ENCODE measurements around the gene SPATA31D3. TPM values are rescaled to one million over a fixed set of nuclear protein-coding genes. Genes with fewer than 3 reads are reported as not detected.

The SPATA31D3 gene
- total and polyA plus RNA-seq, 2 experiments from 2014 or later, result not detected

- peak overlapping the region; percentile 30; the same call in 1 of the 2 replicates for H2AFZ ChIP-seq
- H3K9me2 ChIP-seq (ENCODE audit: insufficient read depth), result no peaks in the 10 kb centered on the region
- peak overlapping the region; percentile 54 for H3K4me2 ChIP-seq (ENCODE audit: unreplicated experiment)
- H3K27ac ChIP-seq, result peak overlapping the region; percentile 37; the same call in 1 of the 2 replicates
- H3F3A ChIP-seq (ENCODE audit: insufficient read depth), result peaks cover 8% of the 10 kb centered on the region; the same call in 1 of the 2 replicates
- no peak overlapping the region for H3K4me3 ChIP-seq
- H3K27me3 ChIP-seq (replicated peaks; ENCODE audit: insufficient read depth), result no peaks in the 10 kb centered on the region
- in situ Hi-C loops (cut with MboI), result no loop called here
- DNase-seq, result peak; percentile 65
- no peaks in the 10 kb centered on the region for H3K79me2 ChIP-seq (ENCODE audit: insufficient read depth)
- H3K4me1 ChIP-seq (ENCODE audit: insufficient read depth), result peaks cover 20% of the 10 kb centered on the region
- H3K9me3 ChIP-seq (ENCODE audit: low read depth), result no peaks in the 10 kb centered on the region
- 25 to 33% methylated on average over 2 of the region's 2 CpGs for WGBS, 2 experiments (ENCODE audit: low coverage in 1 of 2, low lambda C conversion rate in 2 of 2, missing lambda C conversion rate in 2 of 2)
- H4K20me1 ChIP-seq (ENCODE audit: insufficient read depth), result no peaks in the 10 kb centered on the region
- no peak overlapping the region for H3K9ac ChIP-seq
- TF ChIP-seq EZH2phosphoT487 (IDR thresholded peaks at IDR 0.05; ENCODE audit: insufficient read depth, low read depth) (no peak), EZH2 (IDR thresholded peaks at IDR 0.05; ENCODE audit: insufficient read depth, poor library complexity, severe bottlenecking) (no peak)
- H3K36me3 ChIP-seq (ENCODE audit: low read depth), result no peaks in the 10 kb centered on the region
Measured at GRCh38 chr9:81902196-81902595, 41.1 kb upstream of the SPATA31D3 start.

DNA sequence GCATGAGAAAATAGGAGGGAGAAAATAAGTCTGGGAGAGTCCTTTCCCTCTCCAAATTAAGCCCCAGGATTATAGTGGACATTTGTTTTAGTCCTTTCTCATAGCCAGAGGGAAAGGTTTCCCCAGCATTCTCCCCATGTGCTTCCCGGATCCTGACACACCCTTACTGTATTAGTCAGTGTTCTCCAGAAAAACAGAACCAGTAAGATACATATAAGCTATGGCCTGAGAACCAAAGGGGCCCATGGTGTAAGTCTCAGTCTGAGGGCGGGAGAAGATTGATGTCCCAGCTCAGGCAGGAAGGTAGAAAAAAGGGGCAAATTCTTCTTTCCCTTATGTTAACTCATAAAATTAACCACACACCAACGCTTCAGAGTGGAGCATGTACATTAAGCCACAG lies 40.7 kb upstream of the SPATA31D3 start:
- no peaks in the 10 kb centered on the region for H3K36me3 ChIP-seq (ENCODE audit: low read depth)
- H3K4me2 ChIP-seq (ENCODE audit: unreplicated experiment), result peak overlapping the region; percentile 54
- in situ Hi-C loops (cut with MboI), result no loop called here

DNA sequence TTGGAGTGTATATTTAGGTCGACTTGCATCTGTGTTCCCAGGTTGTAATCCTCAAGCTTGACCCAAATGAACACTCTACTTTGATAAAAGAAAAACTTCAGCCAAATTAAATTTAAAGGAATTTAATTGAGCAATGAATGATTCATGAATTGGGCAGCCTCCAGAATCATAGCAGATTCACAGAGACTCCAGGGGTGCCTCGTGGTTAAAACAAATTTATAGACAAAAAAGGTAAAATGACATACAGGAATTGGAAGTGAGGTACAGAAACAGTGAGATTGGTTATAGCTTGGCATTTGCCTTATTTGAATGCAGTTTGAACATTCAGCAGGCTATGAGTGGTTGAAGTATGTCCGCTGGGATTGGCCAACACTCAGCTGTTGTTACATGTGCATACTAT lies 36.6 kb upstream of the SPATA31D3 start:
- peak; percentile 62 for DNase-seq
- no peak overlapping the region for H3K4me3 ChIP-seq
- H3F3A ChIP-seq (ENCODE audit: insufficient read depth), result peaks cover 8% of the 10 kb centered on the region; the same call in 1 of the 2 replicates
- H3K9me3 ChIP-seq (ENCODE audit: low read depth), result no peaks in the 10 kb centered on the region
- no peak overlapping the region for H3K27ac ChIP-seq
- TF ChIP-seq EZH2phosphoT487 (IDR thresholded peaks at IDR 0.05; ENCODE audit: insufficient read depth, low read depth), result no peak
- TF ChIP-seq EZH2 (IDR thresholded peaks at IDR 0.05; ENCODE audit: insufficient read depth, poor library complexity, severe bottlenecking), result no peak
- H2AFZ ChIP-seq, result no peak overlapping the region
- H3K9ac ChIP-seq, result no peak overlapping the region
- H3K79me2 ChIP-seq (ENCODE audit: insufficient read depth), result no peaks in the 10 kb centered on the region
- no peaks in the 10 kb centered on the region for H3K9me2 ChIP-seq (ENCODE audit: insufficient read depth)
- H3K27me3 ChIP-seq (replicated peaks; ENCODE audit: insufficient read depth), result no peaks in the 10 kb centered on the region
- no peaks in the 10 kb centered on the region for H3K36me3 ChIP-seq (ENCODE audit: low read depth)
- 62 to 64% methylated on average over 3 of the region's 3 CpGs for WGBS, 2 experiments (ENCODE audit: low coverage in 1 of 2, low lambda C conversion rate in 2 of 2, missing lambda C conversion rate in 2 of 2)
- H3K4me1 ChIP-seq (ENCODE audit: insufficient read depth), result peaks cover 20% of the 10 kb centered on the region
- H4K20me1 ChIP-seq (ENCODE audit: insufficient read depth), result no peaks in the 10 kb centered on the region
- H3K4me2 ChIP-seq (ENCODE audit: unreplicated experiment), result peak overlapping the region; percentile 2
- in situ Hi-C loops (cut with MboI), result no loop called here

More for the DNA sequence above, 40.7 kb upstream of the SPATA31D3 start:
- H2AFZ ChIP-seq, result peak overlapping the region; percentile 30; the same call in 1 of the 2 replicates
- no peaks in the 10 kb centered on the region for H3K27me3 ChIP-seq (replicated peaks; ENCODE audit: insufficient read depth)
- H3K27ac ChIP-seq, result peak overlapping the region; percentile 37; the same call in 1 of the 2 replicates
- H3K9ac ChIP-seq, result no peak overlapping the region
- H3K9me3 ChIP-seq (ENCODE audit: low read depth), result no peaks in the 10 kb centered on the region
- no peak overlapping the region for H3K4me3 ChIP-seq
- TF ChIP-seq EZH2phosphoT487 (IDR thresholded peaks at IDR 0.05; ENCODE audit: insufficient read depth, low read depth), result no peak
- no peak for TF ChIP-seq EZH2 (IDR thresholded peaks at IDR 0.05; ENCODE audit: insufficient read depth, poor library complexity, severe bottlenecking)
- no peaks in the 10 kb centered on the region for H3K79me2 ChIP-seq (ENCODE audit: insufficient read depth)
- DNase-seq, result peak; percentile 68
- WGBS, 2 experiments (ENCODE audit: low coverage in 1 of 2, low lambda C conversion rate in 2 of 2, missing lambda C conversion rate in 2 of 2), result 56% methylated on average over 3 of the region's 3 CpGs
- H4K20me1 ChIP-seq (ENCODE audit: insufficient read depth), result no peaks in the 10 kb centered on the region
- no peaks in the 10 kb centered on the region for H3K9me2 ChIP-seq (ENCODE audit: insufficient read depth)
- peaks cover 20% of the 10 kb centered on the region for H3K4me1 ChIP-seq (ENCODE audit: insufficient read depth)
- peaks cover 8% of the 10 kb centered on the region; the same call in 1 of the 2 replicates for H3F3A ChIP-seq (ENCODE audit: insufficient read depth)

DNA sequence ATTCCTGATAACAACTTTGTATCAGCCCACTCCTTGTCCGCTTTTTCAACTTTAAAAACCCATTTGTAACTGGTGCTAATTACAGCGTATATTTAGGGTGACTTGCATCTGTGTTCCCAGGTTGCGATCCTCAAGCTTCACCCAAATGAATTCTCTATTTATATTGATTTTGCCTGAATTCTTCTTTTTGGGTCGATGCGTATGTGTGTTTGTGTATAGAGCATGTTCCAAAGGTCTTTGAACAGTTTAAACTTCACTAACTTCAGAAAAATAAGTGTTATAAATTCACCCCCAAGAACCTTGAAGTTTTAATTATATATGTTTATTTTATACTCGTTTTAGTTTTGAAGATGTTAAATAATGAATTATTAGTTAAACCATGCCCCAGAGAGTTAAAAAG lies 31.2 kb upstream of the SPATA31D3 start:
- no peaks in the 10 kb centered on the region for H3K9me3 ChIP-seq (ENCODE audit: low read depth)
- no peak overlapping the region for H3K9ac ChIP-seq
- no peaks in the 10 kb centered on the region for H3K4me1 ChIP-seq (ENCODE audit: insufficient read depth)
- WGBS, 2 experiments (ENCODE audit: low coverage in 1 of 2, low lambda C conversion rate in 2 of 2, missing lambda C conversion rate in 2 of 2), result 75 to 79% methylated on average over 6 of the region's 6 CpGs
- no peak overlapping the region for H3K4me3 ChIP-seq
- H4K20me1 ChIP-seq (ENCODE audit: insufficient read depth), result no peaks in the 10 kb centered on the region
- no peak overlapping the region for H2AFZ ChIP-seq
- DNase-seq, result no peak
- in situ Hi-C loops (cut with MboI), result no loop called here
- TF ChIP-seq EZH2 (IDR thresholded peaks at IDR 0.05; ENCODE audit: insufficient read depth, poor library complexity, severe bottlenecking) (no peak), EZH2phosphoT487 (IDR thresholded peaks at IDR 0.05; ENCODE audit: insufficient read depth, low read depth) (no peak)
- H3K36me3 ChIP-seq (ENCODE audit: low read depth), result no peaks in the 10 kb centered on the region
- H3K27me3 ChIP-seq (replicated peaks; ENCODE audit: insufficient read depth), result no peaks in the 10 kb centered on the region
- no peaks in the 10 kb centered on the region for H3K9me2 ChIP-seq (ENCODE audit: insufficient read depth)
- no peak overlapping the region for H3K27ac ChIP-seq
- no peak overlapping the region for H3K4me2 ChIP-seq (ENCODE audit: unreplicated experiment)
- H3F3A ChIP-seq (ENCODE audit: insufficient read depth), result no peaks in the 10 kb centered on the region
- H3K79me2 ChIP-seq (ENCODE audit: insufficient read depth), result no peaks in the 10 kb centered on the region

All from GM23248 (cell line).